ENCODE results near the gene TJP2.
"Not testable (repeated sequence)": the region's sequence is repeated elsewhere in the genome, so short reads cannot be mapped to it uniquely, and the experiment has no call there.

Gene TJP2

DNA sequence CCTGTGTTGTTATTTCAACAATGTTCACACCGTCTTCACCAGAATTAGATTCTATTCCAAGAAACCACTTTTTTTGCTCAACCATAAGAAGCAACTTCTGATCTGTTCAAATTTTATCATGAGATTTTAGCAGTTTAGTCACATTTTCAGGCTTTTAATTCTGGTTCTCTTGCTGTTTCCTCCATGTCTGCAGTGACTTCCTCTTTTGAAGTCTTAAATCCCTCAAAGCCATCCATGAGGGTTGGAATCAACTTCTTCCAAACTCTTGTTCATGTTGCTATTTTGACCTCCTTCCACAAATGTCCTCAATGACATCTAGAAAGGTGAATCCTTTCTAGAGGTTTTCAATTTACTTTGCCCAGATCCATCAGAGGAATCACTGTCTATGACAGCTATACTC is 125.2 kb downstream of the TJP2 start (continued):
- no peak for TF ChIP-seq ZFP41 (tag by site-specific recombination; IDR thresholded peaks at IDR 0.05; ENCODE audit: borderline replicate concordance)

DNA sequence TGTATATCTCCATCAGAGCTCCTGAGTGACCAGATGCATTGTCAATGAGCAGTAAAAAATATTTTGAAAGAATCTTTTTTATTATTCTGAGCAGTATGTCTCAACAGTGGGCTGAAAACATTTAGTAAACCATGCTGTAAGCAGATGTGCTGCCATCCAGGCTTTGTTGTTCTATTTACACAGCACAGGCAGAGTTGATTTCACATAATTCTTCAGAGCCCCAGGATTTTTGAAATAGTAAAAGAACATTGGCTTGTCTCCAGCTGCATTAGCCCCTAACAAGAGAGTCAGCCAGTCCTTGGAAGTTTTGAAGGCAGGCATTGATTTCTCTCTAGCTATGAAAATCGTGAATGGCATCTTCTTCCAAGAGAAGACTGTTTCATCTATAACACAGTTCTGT is 125.7 kb downstream of the TJP2 start:
- Histone ChIP-seq H3K36me3 (ENCODE audit: control insufficient read depth in 2 of 2, insufficient read depth in 1 of 2, low read length in 2 of 2) (no peaks in the 10 kb centered on the region), H3K27ac (ENCODE audit: extremely low read depth, low read depth, low read length) (no peak overlapping the region), H3K9me3 (ENCODE audit: control insufficient read depth, insufficient read depth, low read depth, low read length) (no peaks in the 10 kb centered on the region), H3K4me3 (ENCODE audit: low read depth, low read length) (no peak overlapping the region), H3K4me1 (ENCODE audit: control insufficient read depth, insufficient read depth, low read length) (no peaks in the 10 kb centered on the region)
- POLR2A ChIA-PET: no interaction called here
- CTCF ChIA-PET: interaction anchor here (1.1 to 1.6 kb wide), 2 partner anchors 16 to 21 kb away, joined by 3 to 4 read pairs; no protein-coding TSS in a partner anchor
- TF ChIP-seq, protein P1, sequence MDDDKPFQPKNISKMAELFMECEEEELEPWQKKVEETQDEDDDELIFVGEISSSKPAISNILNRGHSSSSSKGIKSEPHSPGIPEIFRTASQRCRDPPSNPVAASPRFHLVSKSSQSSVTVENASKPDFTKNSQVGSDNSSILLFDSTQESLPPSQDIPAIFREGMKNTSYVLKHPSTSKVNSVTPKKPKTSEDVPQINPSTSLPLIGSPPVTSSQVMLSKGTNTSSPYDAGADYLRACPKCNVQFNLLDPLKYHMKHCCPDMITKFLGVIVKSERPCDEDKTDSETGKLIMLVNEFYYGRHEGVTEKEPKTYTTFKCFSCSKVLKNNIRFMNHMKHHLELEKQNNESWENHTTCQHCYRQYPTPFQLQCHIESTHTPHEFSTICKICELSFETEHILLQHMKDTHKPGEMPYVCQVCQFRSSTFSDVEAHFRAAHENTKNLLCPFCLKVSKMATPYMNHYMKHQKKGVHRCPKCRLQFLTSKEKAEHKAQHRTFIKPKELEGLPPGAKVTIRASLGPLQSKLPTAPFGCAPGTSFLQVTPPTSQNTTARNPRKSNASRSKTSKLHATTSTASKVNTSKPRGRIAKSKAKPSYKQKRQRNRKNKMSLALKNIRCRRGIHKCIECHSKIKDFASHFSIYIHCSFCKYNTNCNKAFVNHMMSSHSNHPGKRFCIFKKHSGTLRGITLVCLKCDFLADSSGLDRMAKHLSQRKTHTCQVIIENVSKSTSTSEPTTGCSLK (tag by site-specific recombination; IDR thresholded peaks at IDR 0.05): no peak
- TF ChIP-seq ZNF211 (tag by site-specific recombination; IDR thresholded peaks at IDR 0.05; ENCODE audit: low read depth) (no peak), ZIC2 (tag by site-specific recombination; IDR thresholded peaks at IDR 0.05) (no peak), ZNF510 (tag by site-specific recombination; IDR thresholded peaks at IDR 0.05; ENCODE audit: insufficient replicate concordance) (no peak), WT1 (tag by site-specific recombination; IDR thresholded peaks at IDR 0.05) (no peak)
- TF ChIP-seq, protein P2, sequence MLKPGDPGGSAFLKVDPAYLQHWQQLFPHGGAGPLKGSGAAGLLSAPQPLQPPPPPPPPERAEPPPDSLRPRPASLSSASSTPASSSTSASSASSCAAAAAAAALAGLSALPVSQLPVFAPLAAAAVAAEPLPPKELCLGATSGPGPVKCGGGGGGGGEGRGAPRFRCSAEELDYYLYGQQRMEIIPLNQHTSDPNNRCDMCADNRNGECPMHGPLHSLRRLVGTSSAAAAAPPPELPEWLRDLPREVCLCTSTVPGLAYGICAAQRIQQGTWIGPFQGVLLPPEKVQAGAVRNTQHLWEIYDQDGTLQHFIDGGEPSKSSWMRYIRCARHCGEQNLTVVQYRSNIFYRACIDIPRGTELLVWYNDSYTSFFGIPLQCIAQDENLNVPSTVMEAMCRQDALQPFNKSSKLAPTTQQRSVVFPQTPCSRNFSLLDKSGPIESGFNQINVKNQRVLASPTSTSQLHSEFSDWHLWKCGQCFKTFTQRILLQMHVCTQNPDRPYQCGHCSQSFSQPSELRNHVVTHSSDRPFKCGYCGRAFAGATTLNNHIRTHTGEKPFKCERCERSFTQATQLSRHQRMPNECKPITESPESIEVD (tag by site-specific recombination; IDR thresholded peaks at IDR 0.05): no peak
- TF ChIP-seq, protein P3, sequence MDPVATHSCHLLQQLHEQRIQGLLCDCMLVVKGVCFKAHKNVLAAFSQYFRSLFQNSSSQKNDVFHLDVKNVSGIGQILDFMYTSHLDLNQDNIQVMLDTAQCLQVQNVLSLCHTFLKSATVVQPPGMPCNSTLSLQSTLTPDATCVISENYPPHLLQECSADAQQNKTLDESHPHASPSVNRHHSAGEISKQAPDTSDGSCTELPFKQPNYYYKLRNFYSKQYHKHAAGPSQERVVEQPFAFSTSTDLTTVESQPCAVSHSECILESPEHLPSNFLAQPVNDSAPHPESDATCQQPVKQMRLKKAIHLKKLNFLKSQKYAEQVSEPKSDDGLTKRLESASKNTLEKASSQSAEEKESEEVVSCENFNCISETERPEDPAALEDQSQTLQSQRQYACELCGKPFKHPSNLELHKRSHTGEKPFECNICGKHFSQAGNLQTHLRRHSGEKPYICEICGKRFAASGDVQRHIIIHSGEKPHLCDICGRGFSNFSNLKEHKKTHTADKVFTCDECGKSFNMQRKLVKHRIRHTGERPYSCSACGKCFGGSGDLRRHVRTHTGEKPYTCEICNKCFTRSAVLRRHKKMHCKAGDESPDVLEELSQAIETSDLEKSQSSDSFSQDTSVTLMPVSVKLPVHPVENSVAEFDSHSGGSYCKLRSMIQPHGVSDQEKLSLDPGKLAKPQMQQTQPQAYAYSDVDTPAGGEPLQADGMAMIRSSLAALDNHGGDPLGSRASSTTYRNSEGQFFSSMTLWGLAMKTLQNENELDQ (tag by site-specific recombination; IDR thresholded peaks at IDR 0.05; ENCODE audit: low read depth): no peak
- TF ChIP-seq, protein P4, sequence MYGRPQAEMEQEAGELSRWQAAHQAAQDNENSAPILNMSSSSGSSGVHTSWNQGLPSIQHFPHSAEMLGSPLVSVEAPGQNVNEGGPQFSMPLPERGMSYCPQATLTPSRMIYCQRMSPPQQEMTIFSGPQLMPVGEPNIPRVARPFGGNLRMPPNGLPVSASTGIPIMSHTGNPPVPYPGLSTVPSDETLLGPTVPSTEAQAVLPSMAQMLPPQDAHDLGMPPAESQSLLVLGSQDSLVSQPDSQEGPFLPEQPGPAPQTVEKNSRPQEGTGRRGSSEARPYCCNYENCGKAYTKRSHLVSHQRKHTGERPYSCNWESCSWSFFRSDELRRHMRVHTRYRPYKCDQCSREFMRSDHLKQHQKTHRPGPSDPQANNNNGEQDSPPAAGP (tag by site-specific recombination; IDR thresholded peaks at IDR 0.05): no peak

DNA sequence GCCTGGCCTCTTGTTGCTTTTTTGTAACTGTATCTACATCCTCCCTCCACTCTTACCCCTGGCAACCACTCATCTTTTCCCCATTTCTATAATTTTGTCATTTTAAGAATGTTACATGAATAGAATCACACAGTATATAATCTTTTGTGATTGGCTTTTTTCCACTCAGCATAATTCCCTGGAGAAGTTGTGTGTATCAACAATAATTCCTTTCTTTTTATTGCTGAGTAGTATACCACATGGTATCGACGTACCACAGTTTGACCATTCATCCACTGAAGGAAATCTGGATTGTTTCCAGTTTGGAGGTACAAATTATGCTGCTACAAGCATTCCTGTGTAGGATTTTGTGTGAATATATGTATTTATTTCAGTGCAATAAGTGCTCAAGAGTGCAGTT is 129.3 kb downstream of the TJP2 start:
- Histone ChIP-seq H3K4me1 (ENCODE audit: control insufficient read depth, insufficient read depth, low read length) (no peaks in the 10 kb centered on the region), H3K36me3 (ENCODE audit: control insufficient read depth in 2 of 2, insufficient read depth in 1 of 2, low read length in 2 of 2) (no peaks in the 10 kb centered on the region), H3K9me3 (ENCODE audit: control insufficient read depth, insufficient read depth, low read depth, low read length) (no peaks in the 10 kb centered on the region), H3K27ac (ENCODE audit: extremely low read depth, low read depth, low read length) (no peak overlapping the region), H3K4me3 (ENCODE audit: low read depth, low read length) (no peak overlapping the region)
- no peak for TF ChIP-seq GFI1B (tag by site-specific recombination; IDR thresholded peaks at IDR 0.05)
- no peak for TF ChIP-seq ZNF423 (tag by site-specific recombination; IDR thresholded peaks at IDR 0.05)
- TF ChIP-seq ZFP69B (tag by site-specific recombination; IDR thresholded peaks at IDR 0.05): no peak
- TF ChIP-seq ZNF654 (tag by site-specific recombination; IDR thresholded peaks at IDR 0.05; ENCODE audit: low read depth): no peak
- no peak for TF ChIP-seq SP2 (tag by site-specific recombination; IDR thresholded peaks at IDR 0.05)
- TF ChIP-seq, protein P5, sequence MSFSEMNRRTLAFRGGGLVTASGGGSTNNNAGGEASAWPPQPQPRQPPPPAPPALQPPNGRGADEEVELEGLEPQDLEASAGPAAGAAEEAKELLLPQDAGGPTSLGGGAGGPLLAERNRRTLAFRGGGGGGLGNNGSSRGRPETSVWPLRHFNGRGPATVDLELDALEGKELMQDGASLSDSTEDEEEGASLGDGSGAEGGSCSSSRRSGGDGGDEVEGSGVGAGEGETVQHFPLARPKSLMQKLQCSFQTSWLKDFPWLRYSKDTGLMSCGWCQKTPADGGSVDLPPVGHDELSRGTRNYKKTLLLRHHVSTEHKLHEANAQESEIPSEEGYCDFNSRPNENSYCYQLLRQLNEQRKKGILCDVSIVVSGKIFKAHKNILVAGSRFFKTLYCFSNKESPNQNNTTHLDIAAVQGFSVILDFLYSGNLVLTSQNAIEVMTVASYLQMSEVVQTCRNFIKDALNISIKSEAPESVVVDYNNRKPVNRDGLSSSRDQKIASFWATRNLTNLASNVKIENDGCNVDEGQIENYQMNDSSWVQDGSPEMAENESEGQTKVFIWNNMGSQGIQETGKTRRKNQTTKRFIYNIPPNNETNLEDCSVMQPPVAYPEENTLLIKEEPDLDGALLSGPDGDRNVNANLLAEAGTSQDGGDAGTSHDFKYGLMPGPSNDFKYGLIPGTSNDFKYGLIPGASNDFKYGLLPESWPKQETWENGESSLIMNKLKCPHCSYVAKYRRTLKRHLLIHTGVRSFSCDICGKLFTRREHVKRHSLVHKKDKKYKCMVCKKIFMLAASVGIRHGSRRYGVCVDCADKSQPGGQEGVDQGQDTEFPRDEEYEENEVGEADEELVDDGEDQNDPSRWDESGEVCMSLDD (tag by site-specific recombination; IDR thresholded peaks at IDR 0.05): no peak
- TF ChIP-seq ZBTB1 (tag by site-specific recombination; IDR thresholded peaks at IDR 0.05): no peak
- TF ChIP-seq, protein P6, sequence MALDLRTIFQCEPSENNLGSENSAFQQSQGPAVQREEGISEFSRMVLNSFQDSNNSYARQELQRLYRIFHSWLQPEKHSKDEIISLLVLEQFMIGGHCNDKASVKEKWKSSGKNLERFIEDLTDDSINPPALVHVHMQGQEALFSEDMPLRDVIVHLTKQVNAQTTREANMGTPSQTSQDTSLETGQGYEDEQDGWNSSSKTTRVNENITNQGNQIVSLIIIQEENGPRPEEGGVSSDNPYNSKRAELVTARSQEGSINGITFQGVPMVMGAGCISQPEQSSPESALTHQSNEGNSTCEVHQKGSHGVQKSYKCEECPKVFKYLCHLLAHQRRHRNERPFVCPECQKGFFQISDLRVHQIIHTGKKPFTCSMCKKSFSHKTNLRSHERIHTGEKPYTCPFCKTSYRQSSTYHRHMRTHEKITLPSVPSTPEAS (tag by site-specific recombination; IDR thresholded peaks at IDR 0.05): no peak
- TF ChIP-seq MYNN (tag by site-specific recombination; IDR thresholded peaks at IDR 0.05; ENCODE audit: borderline replicate concordance): no peak
- POLR2A ChIA-PET: no interaction called here
- CTCF ChIA-PET: interaction anchor here (1.3 kb wide), 1 partner anchor 15 kb away, joined by 3 read pairs; no protein-coding TSS in a partner anchor

DNA sequence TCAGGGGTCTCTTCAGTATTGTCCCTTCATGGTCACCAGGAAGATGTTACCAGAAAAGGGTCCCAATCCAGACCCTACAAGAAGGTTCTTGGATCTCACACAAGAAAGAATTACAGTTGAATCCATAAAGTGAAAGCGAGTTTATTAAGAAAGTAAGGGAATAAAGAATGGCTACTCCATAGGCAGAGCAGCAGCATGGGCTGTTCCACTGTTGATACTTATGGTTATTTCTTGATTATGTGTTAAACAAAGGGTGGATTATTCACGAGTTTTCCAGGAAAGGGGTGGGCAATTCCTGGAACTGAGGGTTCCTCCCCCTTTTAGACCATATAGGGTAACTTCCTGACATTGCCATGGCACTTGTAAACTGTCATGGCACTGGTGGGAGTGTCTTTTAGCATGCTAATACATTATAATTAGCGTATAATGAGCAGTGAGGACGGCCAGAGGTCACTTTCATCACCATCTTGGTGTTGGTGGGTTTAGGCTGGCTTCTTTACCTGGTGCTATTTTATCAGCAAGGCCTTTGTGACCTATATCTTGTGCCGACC is 132.9 kb downstream of the TJP2 start:
- H3K4me3 ChIP-seq (ENCODE audit: low read depth, low read length); H3K36me3 ChIP-seq (ENCODE audit: control insufficient read depth in 2 of 2, insufficient read depth in 1 of 2, low read length in 2 of 2); CTCF ChIA-PET; H3K27ac ChIP-seq (ENCODE audit: extremely low read depth, low read depth, low read length); H3K9me3 ChIP-seq (ENCODE audit: control insufficient read depth, insufficient read depth, low read depth, low read length); H3K4me1 ChIP-seq (ENCODE audit: control insufficient read depth, insufficient read depth, low read length); POLR2A ChIA-PET: not testable (repeated sequence)
